LNCaP clone FGC (cell line): ENCODE data around the gene LRRC75A.

Experiments used
- DNase-seq: peaks from one replicate; pipeline ENCODE4 v3.0.0-alpha.2; 2011; ENCODE audit warnings: low read depth
- H3K4me3 ChIP-seq: 2 replicates; pipeline ENCODE4 v1.5.1; 2011; ENCODE audit warnings: mild to moderate bottlenecking, low read depth, low read length, control low read depth
- CTCF ChIP-seq: IDR thresholded peaks from 2 replicates; pipeline ENCODE4 v1.5.1; 2012; ENCODE audit warnings: mild to moderate bottlenecking; ENCODE audit not compliant: control insufficient read depth, insufficient read depth; ENCODE audit errors: extremely low read depth

LRRC75A gene

GRCh38 chr17:16473044-16474011 lies 18.7 kb downstream of the LRRC75A start:
- no peak for DNase-seq
- TF ChIP-seq CTCF, result no peak

GRCh38 chr17:16472539-16472938 lies 19.5 kb downstream of the LRRC75A start:
- TF ChIP-seq CTCF, result no peak
- DNase-seq, result no peak
- H3K4me3 ChIP-seq, result no peak overlapping the region

More at GRCh38 chr17:16473044-16474011, 18.7 kb downstream of the LRRC75A start:
- H3K4me3 ChIP-seq, result no peak overlapping the region

- H3K4me3 ChIP-seq, result no peak overlapping the region
- no peak for DNase-seq
- TF ChIP-seq CTCF, result no peak
These were observed 20.7 kb downstream of the LRRC75A start for GRCh38 chr17:16471295-16471694.

GRCh38 chr17:16470265-16470664 lies 21.7 kb downstream of the LRRC75A start:
- H3K4me3 ChIP-seq, result no peak overlapping the region
- no peak for TF ChIP-seq CTCF
- no peak for DNase-seq

GRCh38 chr17:16468428-16468992 lies 23.5 kb downstream of the LRRC75A start:
- no peak overlapping the region for H3K4me3 ChIP-seq
- DNase-seq, result peak; percentile 75
- TF ChIP-seq CTCF, result no peak

GRCh38 chr17:16467886-16468285 lies 24.1 kb downstream of the LRRC75A start:
- no peak for TF ChIP-seq CTCF
- no peak overlapping the region for H3K4me3 ChIP-seq
- no peak for DNase-seq
